CD4-positive, CD25-positive, alpha-beta regulatory T cell (primary cell): ENCODE measurements around the gene BAIAP3. TPM values are rescaled to one million over a fixed set of nuclear protein-coding genes. Genes with fewer than 3 reads are reported as not detected.
"Not testable (repeated sequence)": the region's sequence is repeated elsewhere in the genome, so short reads cannot be mapped to it uniquely, and the experiment has no call there.

ENCODE experiments used
- ATAC-seq, 2 donors: fragments of 150-1000 bp; cut with Tn5 transposase; one replicate each; pipeline ENCODE4 v1.10.0; 2021; ENCODE audit warnings: low read depth in 2 of 2, moderate number of reproducible peaks in 2 of 2, moderate library complexity in 1 of 2
- DNase-seq, 3 donors: peaks; one replicate each; pipeline versions ENCODE4 v3.0.0 to v3.0.0-alpha.2; 2012 to 2022; ENCODE audit warnings: mixed read lengths in 1 of 3
- H3K27ac ChIP-seq: one replicate; pipeline ENCODE4 v1.7.0; 2013; ENCODE audit warnings: mild to moderate bottlenecking, low read length; ENCODE audit not compliant: insufficient read depth, poor library complexity, severe bottlenecking
- H3K27me3 ChIP-seq: one replicate; pipeline ENCODE4 v1.7.0; 2013; ENCODE audit warnings: low read length; ENCODE audit not compliant: control insufficient read depth, insufficient read depth
- H3K36me3 ChIP-seq: one replicate; pipeline ENCODE4 v1.7.0; 2013; ENCODE audit warnings: mild to moderate bottlenecking, low read length, moderate library complexity; ENCODE audit not compliant: control insufficient read depth, insufficient read depth
- H3K4me1 ChIP-seq: 2 replicates; pipeline ENCODE4 v1.7.0; 2013; ENCODE audit warnings: mild to moderate bottlenecking, low read length; ENCODE audit not compliant: insufficient read depth, control insufficient read depth, poor library complexity, severe bottlenecking
- H3K4me3 ChIP-seq: one replicate; pipeline ENCODE4 v1.7.0; 2013; ENCODE audit warnings: low read depth, mild to moderate bottlenecking, low read length, moderate library complexity
- H3K9me3 ChIP-seq, 2 experiments: 1 replicate in 1 of 2; 2 replicates in 1 of 2; pipeline ENCODE4 v1.7.0; 2013; ENCODE audit warnings: low read length in 2 of 2, mild to moderate bottlenecking in 1 of 2, moderate library complexity in 1 of 2; ENCODE audit not compliant: control insufficient read depth in 2 of 2
- H3K27ac Mint-ChIP-seq, 3 donors: one replicate each; pipeline ENCODE4 v1.8.0; 2020 to 2022; ENCODE audit warnings: mild to moderate bottlenecking in 3 of 3, mixed read lengths in 3 of 3, moderate library complexity in 2 of 3
- H3K27me3 Mint-ChIP-seq: one replicate; pipeline ENCODE4 v1.8.0; 2022; ENCODE audit warnings: mild to moderate bottlenecking, mixed read lengths
- H3K36me3 Mint-ChIP-seq: one replicate; pipeline ENCODE4 v1.8.0; 2020; ENCODE audit warnings: mixed read lengths
- H3K4me1 Mint-ChIP-seq, 4 donors: one replicate each; pipeline ENCODE4 v1.8.0; 2020 to 2022; ENCODE audit warnings: mixed read lengths in 4 of 4, mild to moderate bottlenecking in 1 of 4
- H3K4me3 Mint-ChIP-seq, 4 donors: one replicate each; pipeline ENCODE4 v1.8.0; 2020 to 2022; ENCODE audit warnings: mild to moderate bottlenecking in 4 of 4, mixed read lengths in 4 of 4, moderate library complexity in 3 of 4
- H3K9me3 Mint-ChIP-seq, 7 donors: one replicate each; pipeline ENCODE4 v1.8.0; 2020 to 2022; ENCODE audit warnings: mixed read lengths in 7 of 7, mild to moderate bottlenecking in 3 of 7, moderate library complexity in 2 of 7
- polyA plus RNA-seq, 4 donors: library from polyadenylated mRNA; unstranded; fragments of 300-500 nt; fragmentation: Illumina TruSeq; gene quantifications; one replicate each; pipeline ENCODE4 v1.2.3, GENCODE V29; 2021
- total RNA-seq: library from RNA; stranded (reverse); gene quantifications from one replicate; pipeline ENCODE4 v1.2.3, GENCODE V29; 2022

The BAIAP3 gene
- total and polyA plus RNA-seq, 5 donors from 2014 or later = 0.11 to 3.1 (median 0.35) TPM

DNA sequence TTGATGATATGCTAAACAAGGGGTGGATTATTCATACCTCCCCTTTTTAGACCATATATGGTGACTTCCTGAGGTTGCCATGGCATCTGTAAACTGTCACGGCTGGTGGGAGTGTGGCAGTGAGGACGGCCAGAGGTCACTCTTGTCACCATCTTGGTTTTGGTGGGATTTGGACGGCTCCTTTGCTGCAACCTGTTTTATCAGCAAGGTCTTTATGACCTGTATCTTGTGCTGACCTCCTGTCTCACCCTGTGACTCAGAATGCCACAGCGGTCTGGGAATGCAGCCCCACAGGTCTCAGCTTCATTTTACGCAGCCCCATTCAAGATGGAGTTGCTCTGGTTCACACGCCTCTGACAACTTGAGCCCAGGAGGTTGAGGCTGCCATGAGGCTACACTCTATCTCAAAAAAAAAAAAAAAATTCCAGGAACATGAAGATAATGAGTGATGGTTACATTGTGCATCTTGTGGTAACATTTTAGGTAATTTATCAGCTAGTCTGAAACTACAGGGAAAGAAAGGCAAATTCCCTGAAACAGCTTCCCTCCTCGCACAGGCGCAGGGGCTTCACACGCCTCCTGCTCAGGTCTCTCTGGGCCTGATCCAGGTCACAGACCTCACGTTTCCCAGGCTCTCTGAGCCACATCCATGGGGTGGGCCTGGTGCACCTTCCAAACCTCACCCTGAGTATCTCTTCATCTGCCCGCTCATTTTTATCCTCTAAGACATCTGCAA is 39.4 kb upstream of the BAIAP3 start:
- Histone ChIP-seq H3K4me1 (no peaks in the 10 kb centered on the region), H3K4me3 (no peak overlapping the region), H3K27me3 (peaks cover 6% of the 10 kb centered on the region), H3K27ac (no peak overlapping the region), H3K36me3 (no peaks in the 10 kb centered on the region), H3K9me3 (no peaks in the 10 kb centered on the region)
- H3K27me3 Mint-ChIP-seq = peaks cover 46% of the 10 kb centered on the region
- H3K27ac Mint-ChIP-seq = no peak overlapping the region
- DNase-seq = no peak
- no peak overlapping the region for H3K4me3 Mint-ChIP-seq
- no peaks in the 10 kb centered on the region for H3K4me1 Mint-ChIP-seq
- no peaks in the 10 kb centered on the region for H3K9me3 Mint-ChIP-seq
- no peaks in the 10 kb centered on the region for H3K36me3 Mint-ChIP-seq
- ATAC-seq = no peak

DNA sequence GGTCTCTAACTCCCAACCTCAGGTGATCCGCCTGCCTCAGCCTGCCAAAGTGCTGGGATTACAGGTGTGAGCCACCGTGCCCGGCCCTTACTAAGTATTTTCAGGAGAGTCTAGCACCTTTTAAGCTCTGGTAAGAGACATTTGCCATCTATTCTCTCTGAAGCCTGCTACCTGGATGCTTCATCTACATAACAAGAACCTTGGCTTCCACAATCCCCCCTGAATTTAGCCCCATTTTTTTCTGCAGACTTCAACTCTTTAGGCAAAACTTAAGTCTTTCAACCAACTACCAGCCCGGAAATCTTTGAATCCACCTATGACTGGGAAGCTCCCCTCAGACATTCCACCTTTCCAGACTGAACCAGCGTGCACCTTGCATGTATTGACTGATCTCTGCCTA is 38.0 kb upstream of the BAIAP3 start:
- Mint-ChIP-seq H3K27ac (no peak overlapping the region), H3K36me3 (no peaks in the 10 kb centered on the region), H3K27me3 (peaks cover 39% of the 10 kb centered on the region), H3K4me1 (no peaks in the 10 kb centered on the region), H3K9me3 (no peaks in the 10 kb centered on the region), H3K4me3 (no peak overlapping the region)
- Histone ChIP-seq H3K27ac (no peak overlapping the region), H3K27me3 (peaks cover 6% of the 10 kb centered on the region), H3K9me3 (no peaks in the 10 kb centered on the region), H3K4me3 (no peak overlapping the region), H3K4me1 (peaks cover under 1% of the 10 kb centered on the region), H3K36me3 (no peaks in the 10 kb centered on the region)
- ATAC-seq (no peak), DNase-seq (no peak)

- not testable (repeated sequence) for H3K27ac Mint-ChIP-seq, DNase-seq, H3K4me3 Mint-ChIP-seq, H3K36me3 ChIP-seq, H3K27me3 ChIP-seq, H3K36me3 Mint-ChIP-seq, ATAC-seq, H3K4me1 Mint-ChIP-seq, H3K9me3 ChIP-seq, H3K27ac ChIP-seq, H3K4me3 ChIP-seq, H3K9me3 Mint-ChIP-seq
- peaks cover 34% of the 10 kb centered on the region for H3K27me3 Mint-ChIP-seq
- H3K4me1 ChIP-seq = peaks cover 11% of the 10 kb centered on the region
Measured at GRCh38 chr16:1296688-1297017, 36.8 kb upstream of the BAIAP3 start.

GRCh38 chr16:1297018-1297696 is 36.3 kb upstream of the BAIAP3 start:
- H3K4me1 ChIP-seq = peaks cover 11% of the 10 kb centered on the region
- no peak overlapping the region for H3K4me3 Mint-ChIP-seq
- no peak overlapping the region for H3K27ac Mint-ChIP-seq
- H3K27me3 Mint-ChIP-seq = peaks cover 34% of the 10 kb centered on the region
- H3K36me3 ChIP-seq = no peaks in the 10 kb centered on the region
- ATAC-seq (peak in 1 of 2 donors; percentile 37), DNase-seq (no peak)
- H3K4me1 Mint-ChIP-seq = peaks cover 0 to 8% (median 0%) of the 10 kb centered on the region in 4 donors
- H3K27me3 ChIP-seq = peaks cover 6% of the 10 kb centered on the region
- H3K4me3 ChIP-seq = no peak overlapping the region
- no peak overlapping the region for H3K27ac ChIP-seq
- no peaks in the 10 kb centered on the region for H3K36me3 Mint-ChIP-seq
- H3K9me3 ChIP-seq = no peaks in the 10 kb centered on the region
- no peaks in the 10 kb centered on the region for H3K9me3 Mint-ChIP-seq

GRCh38 chr16:1298406-1298805 is 35.0 kb upstream of the BAIAP3 start:
- Mint-ChIP-seq H3K36me3 (no peaks in the 10 kb centered on the region), H3K9me3 (no peaks in the 10 kb centered on the region), H3K4me3 (no peak overlapping the region), H3K27ac (no peak overlapping the region), H3K27me3 (peaks cover 29% of the 10 kb centered on the region), H3K4me1 (peaks cover 0 to 15% (median 0%) of the 10 kb centered on the region in 4 donors)
- Histone ChIP-seq H3K9me3 (no peaks in the 10 kb centered on the region), H3K4me3 (no peak overlapping the region), H3K27ac (no peak overlapping the region), H3K27me3 (peaks cover 6% of the 10 kb centered on the region), H3K4me1 (peaks cover 16% of the 10 kb centered on the region), H3K36me3 (no peaks in the 10 kb centered on the region)
- DNase-seq (no peak), ATAC-seq (no peak)

DNA sequence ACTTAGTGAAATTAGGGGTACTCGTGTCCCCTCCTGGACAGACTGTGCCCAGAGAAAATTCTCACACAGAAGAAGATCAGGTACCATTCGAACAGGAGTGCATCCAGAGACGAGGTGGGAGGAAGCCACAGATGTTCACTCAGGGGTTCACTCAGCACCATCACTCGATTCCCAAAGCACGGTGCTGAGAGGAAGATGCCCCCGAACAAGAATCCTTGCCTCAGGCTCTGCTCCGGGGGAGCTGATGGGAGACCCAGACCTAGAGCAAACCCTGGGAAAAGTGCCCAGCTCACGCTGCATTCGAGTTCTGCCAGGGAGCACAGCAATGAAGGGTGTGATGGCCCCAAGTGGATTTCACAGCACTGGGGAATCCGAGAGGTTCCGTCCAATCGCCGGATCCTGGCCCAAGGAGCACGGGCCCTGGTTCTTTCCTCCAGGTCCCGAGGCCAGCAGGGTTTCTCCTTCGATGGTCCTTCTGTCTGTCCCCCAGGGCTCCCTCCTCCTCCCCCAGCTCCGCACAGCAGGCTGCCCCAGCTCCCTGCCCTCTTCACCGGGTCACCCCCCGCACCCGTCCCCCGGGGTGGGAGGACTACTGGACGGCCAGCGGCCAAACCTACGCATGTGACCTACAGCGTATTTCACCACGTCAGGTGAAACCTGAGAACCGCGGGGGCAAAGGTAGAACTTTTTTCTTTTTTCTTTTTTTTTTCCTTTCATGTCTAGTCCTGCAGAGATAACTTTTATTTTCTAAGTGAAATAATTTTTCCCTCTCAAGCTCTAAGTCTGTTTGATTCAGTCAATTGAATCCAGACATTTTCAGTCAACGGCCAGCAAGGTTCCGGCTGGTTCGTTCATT is 34.2 kb upstream of the BAIAP3 start:
- H3K4me3 ChIP-seq = no peak overlapping the region
- no peaks in the 10 kb centered on the region for H3K9me3 Mint-ChIP-seq
- no peaks in the 10 kb centered on the region for H3K36me3 ChIP-seq
- H3K27ac ChIP-seq = no peak overlapping the region
- peak overlapping the region in 1 of 3 donors; percentile 38 for H3K27ac Mint-ChIP-seq
- DNase-seq (no peak), ATAC-seq (no peak)
- no peak overlapping the region for H3K4me3 Mint-ChIP-seq
- peaks cover 24% of the 10 kb centered on the region for H3K4me1 ChIP-seq
- H3K27me3 Mint-ChIP-seq = peaks cover 21% of the 10 kb centered on the region
- H3K4me1 Mint-ChIP-seq = peaks cover 0 to 22% (median 4%) of the 10 kb centered on the region in 4 donors
- no peaks in the 10 kb centered on the region for H3K36me3 Mint-ChIP-seq
- peaks cover 3% of the 10 kb centered on the region for H3K27me3 ChIP-seq
- no peaks in the 10 kb centered on the region for H3K9me3 ChIP-seq

GRCh38 chr16:1299868-1300203 is 33.6 kb upstream of the BAIAP3 start:
- Mint-ChIP-seq H3K27ac (no peak overlapping the region), H3K27me3 (peaks cover 17% of the 10 kb centered on the region), H3K36me3 (no peaks in the 10 kb centered on the region), H3K4me1 (peaks cover 0 to 28% (median 6%) of the 10 kb centered on the region in 4 donors), H3K4me3 (no peak overlapping the region), H3K9me3 (no peaks in the 10 kb centered on the region)
- ATAC-seq (no peak), DNase-seq (no peak)
- no peaks in the 10 kb centered on the region for H3K36me3 ChIP-seq
- H3K4me1 ChIP-seq = peaks cover 26% of the 10 kb centered on the region
- peaks cover 3% of the 10 kb centered on the region for H3K27me3 ChIP-seq
- H3K27ac ChIP-seq = no peak overlapping the region
- H3K4me3 ChIP-seq = no peak overlapping the region
- H3K9me3 ChIP-seq = no peaks in the 10 kb centered on the region
